PFSK-1 (cell line): ENCODE measurements around the gene NXF2B. TPM values are rescaled to one million over a fixed set of nuclear protein-coding genes. Genes with fewer than 3 reads are reported as not detected.
"Not testable (repeated sequence)": the region's sequence is repeated elsewhere in the genome, so short reads cannot be mapped to it uniquely, and the experiment has no call there.

Experiments
- FOXP2 ChIP-seq: optimal IDR thresholded peaks from 2 replicates; pipeline ENCODE3; 2011; ENCODE audit warnings: borderline replicate concordance, control low read depth, inconsistent platforms; ENCODE audit not compliant: insufficient read depth; ENCODE audit errors: extremely low read length, extremely low read depth
- POLR2AphosphoS5 ChIP-seq: IDR thresholded peaks from 2 replicates; pipeline ENCODE4 v1.6.1; 2012; ENCODE audit warnings: low read depth, mild to moderate bottlenecking, control low read depth, low read length, moderate library complexity
- REST ChIP-seq, 2 experiments: IDR thresholded peaks; 2 replicates each; pipeline versions ENCODE4 v1.6.1 to v1.8.0; 2011 to 2012; ENCODE audit warnings: low read depth in 2 of 2, low read length in 2 of 2, control low read depth in 1 of 2, inconsistent platforms in 1 of 2, mild to moderate bottlenecking in 1 of 2, moderate library complexity in 1 of 2; ENCODE audit not compliant: insufficient read depth in 1 of 2
- SIN3A ChIP-seq: IDR thresholded peaks from 2 replicates; pipeline ENCODE4 v1.6.1; 2012; ENCODE audit warnings: mild to moderate bottlenecking, low read length, moderate library complexity, borderline replicate concordance; ENCODE audit not compliant: insufficient read depth
- TAF1 ChIP-seq: IDR thresholded peaks from 2 replicates; pipeline ENCODE4 v1.6.1; 2012; ENCODE audit warnings: low read length, control low read depth, borderline replicate concordance; ENCODE audit not compliant: insufficient read depth
- polyA plus RNA-seq: library from polyadenylated mRNA; unstranded; fragments of >200 nt; gene quantifications from one replicate; pipeline ENCODE4 v1.2.1, GENCODE V29; 2012; ENCODE audit warnings: low read depth, missing spikeins; ENCODE audit not compliant: insufficient read length

NXF2B gene
- not detected for polyA plus RNA-seq

- TF ChIP-seq SIN3A, POLR2AphosphoS5, FOXP2: not testable (repeated sequence)
Observed at GRCh38 chrX:102439908-102440307, at the start of gene NXF2B. TSS of gene NXF2B (minus strand) at chrX:102440008. CDS start at chrX:102380036, 59,972 bp downstream.

GRCh38 chrX:102471762-102472220, 32.0 kb upstream of the NXF2B start, which contains the start of gene TCP11X2:
TSS of gene TCP11X2 (minus strand) at chrX:102471812.
- not testable (repeated sequence) for TF ChIP-seq SIN3A; REST (IDR thresholded peaks at IDR 0.05; ENCODE audit: insufficient read depth in 1 of 2, low read depth in 2 of 2, low read length in 2 of 2); POLR2AphosphoS5

- no peak for TF ChIP-seq POLR2AphosphoS5
- TF ChIP-seq TAF1 = no peak
- no peak for TF ChIP-seq FOXP2
- TF ChIP-seq SIN3A = no peak
- TF ChIP-seq REST (IDR thresholded peaks at IDR 0.05; ENCODE audit: insufficient read depth in 1 of 2, low read depth in 2 of 2, low read length in 2 of 2) = no peak
Observed at GRCh38 chrX:102345916-102346315, 93.9 kb downstream of the NXF2B start.

GRCh38 chrX:102341867-102342266, 97.9 kb downstream of the NXF2B start:
- TF ChIP-seq FOXP2 (no peak), POLR2AphosphoS5 (no peak), REST (IDR thresholded peaks at IDR 0.05; ENCODE audit: insufficient read depth in 1 of 2, low read depth in 2 of 2, low read length in 2 of 2) (no peak), SIN3A (no peak), TAF1 (no peak)

GRCh38 chrX:102339312-102340298, 100.2 kb downstream of the NXF2B start:
- TF ChIP-seq SIN3A (no peak), TAF1 (no peak), FOXP2 (no peak), REST (IDR thresholded peaks at IDR 0.05; ENCODE audit: insufficient read depth in 1 of 2, low read depth in 2 of 2, low read length in 2 of 2) (no peak), POLR2AphosphoS5 (no peak)
